H9 (cell line): Measurements from ENCODE around the gene PLCH1. TPM values are rescaled to one million over a fixed set of nuclear protein-coding genes. Genes with fewer than 3 reads are reported as not detected.

Experiments used
- DNase-seq: peaks from one replicate; pipeline ENCODE4 v3.0.0-alpha.2; 2017
- H2AFZ ChIP-seq: one replicate; pipeline ENCODE4 v1.6.1; 2013; ENCODE audit warnings: mild to moderate bottlenecking, low read length, control low read depth, moderate library complexity
- H2AK5ac ChIP-seq: 2 replicates; pipeline ENCODE4 v1.6.1; 2013; ENCODE audit warnings: low read length, control low read depth, mixed read lengths; ENCODE audit not compliant: insufficient read length
- H2BK120ac ChIP-seq: one replicate; pipeline ENCODE4 v1.6.1; 2013; ENCODE audit warnings: low read depth, mild to moderate bottlenecking, low read length, control low read depth, inconsistent platforms; ENCODE audit not compliant: poor library complexity, severe bottlenecking
- H2BK12ac ChIP-seq: 2 replicates; pipeline ENCODE4 v1.6.1; 2013; ENCODE audit warnings: low read length, control low read depth, mixed read lengths, low read depth; ENCODE audit not compliant: insufficient read length
- H2BK15ac ChIP-seq: 2 replicates; pipeline ENCODE4 v1.6.1; 2013; ENCODE audit warnings: low read depth, low read length, control low read depth
- H2BK20ac ChIP-seq: one replicate; pipeline ENCODE4 v1.6.1; 2013; ENCODE audit warnings: low read depth, mild to moderate bottlenecking, low read length, control low read depth, inconsistent platforms; ENCODE audit not compliant: poor library complexity, severe bottlenecking
- H2BK5ac ChIP-seq: 2 replicates; pipeline ENCODE4 v1.6.1; 2013; ENCODE audit warnings: low read length, control low read depth, mixed read lengths; ENCODE audit not compliant: insufficient read length
- H3K14ac ChIP-seq: 2 replicates; pipeline ENCODE4 v1.6.1; 2013; ENCODE audit warnings: low read length, control low read depth; ENCODE audit not compliant: insufficient read depth
- H3K18ac ChIP-seq: 2 replicates; pipeline ENCODE4 v1.6.1; 2013; ENCODE audit warnings: low read depth, mild to moderate bottlenecking, mixed read lengths, low read length, control low read depth; ENCODE audit not compliant: insufficient read length
- H3K23ac ChIP-seq: 2 replicates; pipeline ENCODE4 v1.6.1; 2013; ENCODE audit warnings: low read length, control low read depth, mixed read lengths, low read depth; ENCODE audit not compliant: insufficient read length
- H3K23me2 ChIP-seq: 2 replicates; pipeline ENCODE4 v1.6.1; 2013; ENCODE audit warnings: low read depth, mild to moderate bottlenecking, mixed read lengths, low read length, control low read depth; ENCODE audit not compliant: insufficient read length, poor library complexity, severe bottlenecking
- H3K27ac ChIP-seq: 2 replicates; pipeline ENCODE4 v1.5.1; 2013; ENCODE audit warnings: low read length, control low read depth, mixed read lengths, low read depth; ENCODE audit not compliant: insufficient read length
- H3K27me3 ChIP-seq: 2 replicates; pipeline ENCODE4 v1.6.1; 2013; ENCODE audit warnings: low read length, control low read depth, inconsistent platforms; ENCODE audit not compliant: insufficient read depth
- H3K4ac ChIP-seq: 2 replicates; pipeline ENCODE4 v1.6.1; 2013; ENCODE audit warnings: low read depth, mild to moderate bottlenecking, control low read depth, inconsistent platforms, low read length, moderate library complexity
- H3K4me1 ChIP-seq: 2 replicates; pipeline ENCODE4 v1.6.1; 2013; ENCODE audit warnings: low read length, control low read depth, inconsistent platforms; ENCODE audit not compliant: insufficient read depth
- H3K4me2 ChIP-seq: 2 replicates; pipeline ENCODE4 v1.6.1; 2013; ENCODE audit warnings: low read length, control low read depth, mixed read lengths; ENCODE audit not compliant: insufficient read length, insufficient read depth
- H3K56ac ChIP-seq: 2 replicates; pipeline ENCODE4 v1.6.1; 2013; ENCODE audit warnings: low read depth, mild to moderate bottlenecking, mixed read lengths, low read length, control low read depth; ENCODE audit not compliant: insufficient read length
- H3K79me1 ChIP-seq: 2 replicates; pipeline ENCODE4 v1.6.1; 2013; ENCODE audit warnings: low read depth, mild to moderate bottlenecking, moderate library complexity, low read length, control low read depth, inconsistent platforms; ENCODE audit not compliant: insufficient read depth, poor library complexity, severe bottlenecking
- H3K79me2 ChIP-seq: 2 replicates; pipeline ENCODE4 v1.6.1; 2013; ENCODE audit warnings: low read length, control low read depth, inconsistent platforms; ENCODE audit not compliant: insufficient read depth
- H3K9ac ChIP-seq: 2 replicates; pipeline ENCODE4 v1.6.1; 2013; ENCODE audit warnings: low read length, control low read depth, mixed read lengths; ENCODE audit not compliant: insufficient read length; ENCODE audit errors: extremely low read depth
- H3K9me3 ChIP-seq: one replicate; pipeline ENCODE4 v1.6.1; 2013; ENCODE audit warnings: low read depth, low read length, inconsistent platforms; ENCODE audit not compliant: control insufficient read depth
- H3T11ph ChIP-seq: one replicate; pipeline ENCODE4 v1.6.1; 2013; ENCODE audit warnings: mild to moderate bottlenecking, low read length, control low read depth, inconsistent platforms
- H4K20me1 ChIP-seq: one replicate; pipeline ENCODE4 v1.6.1; 2013; ENCODE audit not compliant: control insufficient read depth, insufficient read length, insufficient read depth
- H4K5ac ChIP-seq: 2 replicates; pipeline ENCODE4 v1.6.1; 2013; ENCODE audit warnings: low read depth, mild to moderate bottlenecking, mixed read lengths, low read length, control low read depth; ENCODE audit not compliant: insufficient read length
- H4K8ac ChIP-seq: replicated peaks from 2 replicates; pipeline ENCODE4 v1.6.1; 2013; ENCODE audit warnings: low read length, control low read depth, mixed read lengths, low read depth; ENCODE audit not compliant: insufficient read length
- H4K91ac ChIP-seq: 2 replicates; pipeline ENCODE4 v1.6.1; 2013; ENCODE audit warnings: low read depth, mild to moderate bottlenecking, moderate library complexity, mixed read lengths, low read length, control low read depth; ENCODE audit not compliant: insufficient read length
- H3K27ac Mint-ChIP-seq, 3 experiments: 2 replicates in 2 of 3; 3 replicates in 1 of 3; pipeline ENCODE4 v1.8.0; 2020 to 2021; ENCODE audit warnings: mixed read lengths in 3 of 3, mild to moderate bottlenecking in 1 of 3, moderate library complexity in 1 of 3
- H3K27me3 Mint-ChIP-seq: 2 replicates; pipeline ENCODE4 v1.8.0; 2021; ENCODE audit warnings: low read depth, mild to moderate bottlenecking, moderate library complexity, mixed read lengths
- H3K36me3 Mint-ChIP-seq, 3 experiments: 2 replicates in 2 of 3; 3 replicates in 1 of 3; pipeline ENCODE4 v1.8.0; 2020 to 2021; ENCODE audit warnings: low read depth in 3 of 3, mixed read lengths in 3 of 3; ENCODE audit not compliant: insufficient read depth in 1 of 3
- H3K4me1 Mint-ChIP-seq, 2 experiments: 2 replicates each; pipeline ENCODE4 v1.8.0; 2020; ENCODE audit warnings: mixed read lengths in 2 of 2
- H3K4me3 Mint-ChIP-seq, 2 experiments: 2 replicates in 1 of 2; 3 replicates in 1 of 2; pipeline ENCODE4 v1.8.0; 2020 to 2021; ENCODE audit warnings: mild to moderate bottlenecking in 2 of 2, mixed read lengths in 2 of 2, moderate library complexity in 1 of 2
- H3K9me3 Mint-ChIP-seq, 2 experiments: 2 replicates in 1 of 2; 3 replicates in 1 of 2; pipeline ENCODE4 v1.8.0; 2020; ENCODE audit warnings: mild to moderate bottlenecking in 2 of 2, mixed read lengths in 2 of 2, moderate library complexity in 1 of 2
- CTCF ChIP-seq: fragments of 200-600 bp; sonication (generic); conservative IDR thresholded peaks from 3 replicates; pipeline ENCODE4 v1.8.0; 2021; ENCODE audit warnings: antibody characterized with exemption, mild to moderate bottlenecking
- total RNA-seq: library from RNA; stranded (reverse); gene quantifications from 2 replicates; pipeline ENCODE4 v1.2.1, GENCODE V29; 2021

PLCH1 gene
- total RNA-seq, 1 experiment from 2014 or later: 19.0 TPM

DNA sequence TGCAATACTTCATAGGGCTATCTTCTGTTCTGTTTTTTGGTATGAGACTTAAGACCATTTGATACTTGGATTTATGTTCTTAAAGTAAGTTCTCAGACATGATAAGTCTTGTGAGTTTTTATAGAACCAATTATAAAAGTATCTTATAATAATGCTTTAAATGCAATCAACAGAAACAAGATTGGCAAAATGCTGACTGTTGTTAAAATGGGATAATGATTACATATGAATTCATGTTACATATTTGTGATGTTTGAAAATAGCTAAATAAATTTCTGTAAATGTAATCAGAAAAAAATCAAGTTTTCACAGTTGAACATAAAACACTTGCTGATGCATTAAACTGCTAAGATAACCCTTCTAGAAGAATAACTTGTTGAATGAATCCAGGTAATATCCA lies 148.3 kb downstream of the PLCH1 start:
- no peaks in the 10 kb centered on the region for H3K23me2 ChIP-seq
- H3K27ac ChIP-seq: no peak overlapping the region
- H2AFZ ChIP-seq: no peak overlapping the region
- H4K20me1 ChIP-seq: no peaks in the 10 kb centered on the region
- no peak overlapping the region for H3K4me2 ChIP-seq
- H3K79me1 ChIP-seq: no peaks in the 10 kb centered on the region
- H3K4me1 ChIP-seq: no peaks in the 10 kb centered on the region
- H4K8ac ChIP-seq: no peak overlapping the region
- no peak overlapping the region for H3T11ph ChIP-seq
- H3K4ac ChIP-seq: no peak overlapping the region
- no peak for DNase-seq
- no peak overlapping the region for H3K23ac ChIP-seq
- H3K9me3 ChIP-seq: no peaks in the 10 kb centered on the region
- no peak overlapping the region for H2BK15ac ChIP-seq
- H3K79me2 ChIP-seq: no peaks in the 10 kb centered on the region
- H3K27me3 Mint-ChIP-seq: no peaks in the 10 kb centered on the region
- peaks cover 7 to 18% (median 16%) of the 10 kb centered on the region in 3 experiments; a peak in 6 of 7 replicates for H3K36me3 Mint-ChIP-seq
- H2BK20ac ChIP-seq: no peak overlapping the region
- H3K56ac ChIP-seq: no peak overlapping the region
- no peak for TF ChIP-seq CTCF
- no peak overlapping the region for H2BK5ac ChIP-seq
- no peak overlapping the region for H2AK5ac ChIP-seq
- no peak overlapping the region for H3K4me3 Mint-ChIP-seq
- peaks cover 7 to 12% of the 10 kb centered on the region in 2 experiments; a peak in 3 of 4 replicates for H3K4me1 Mint-ChIP-seq
- H3K18ac ChIP-seq: no peak overlapping the region
- H3K27me3 ChIP-seq: no peaks in the 10 kb centered on the region
- H3K14ac ChIP-seq: no peak overlapping the region
- H4K91ac ChIP-seq: no peak overlapping the region
- no peaks in the 10 kb centered on the region for H3K9me3 Mint-ChIP-seq
- no peak overlapping the region for H3K27ac Mint-ChIP-seq
- no peak overlapping the region for H2BK12ac ChIP-seq
- H3K9ac ChIP-seq: no peak overlapping the region
- no peak overlapping the region for H4K5ac ChIP-seq
- H2BK120ac ChIP-seq: no peak overlapping the region
